DMS53 treated with DMSO at 0.1 percent for 48 hours (cell line): ENCODE measurements around the gene CAPN15.
A peak's percentile ranks its signal among the peaks of the same experiment; 100 is the strongest.

ENCODE experiments used
- DNase-seq: peaks from one replicate; lab custom pipeline; 2025; ENCODE audit not compliant: unreplicated experiment; lab: John Stamatoyannopoulos, UW

The CAPN15 gene

DNA sequence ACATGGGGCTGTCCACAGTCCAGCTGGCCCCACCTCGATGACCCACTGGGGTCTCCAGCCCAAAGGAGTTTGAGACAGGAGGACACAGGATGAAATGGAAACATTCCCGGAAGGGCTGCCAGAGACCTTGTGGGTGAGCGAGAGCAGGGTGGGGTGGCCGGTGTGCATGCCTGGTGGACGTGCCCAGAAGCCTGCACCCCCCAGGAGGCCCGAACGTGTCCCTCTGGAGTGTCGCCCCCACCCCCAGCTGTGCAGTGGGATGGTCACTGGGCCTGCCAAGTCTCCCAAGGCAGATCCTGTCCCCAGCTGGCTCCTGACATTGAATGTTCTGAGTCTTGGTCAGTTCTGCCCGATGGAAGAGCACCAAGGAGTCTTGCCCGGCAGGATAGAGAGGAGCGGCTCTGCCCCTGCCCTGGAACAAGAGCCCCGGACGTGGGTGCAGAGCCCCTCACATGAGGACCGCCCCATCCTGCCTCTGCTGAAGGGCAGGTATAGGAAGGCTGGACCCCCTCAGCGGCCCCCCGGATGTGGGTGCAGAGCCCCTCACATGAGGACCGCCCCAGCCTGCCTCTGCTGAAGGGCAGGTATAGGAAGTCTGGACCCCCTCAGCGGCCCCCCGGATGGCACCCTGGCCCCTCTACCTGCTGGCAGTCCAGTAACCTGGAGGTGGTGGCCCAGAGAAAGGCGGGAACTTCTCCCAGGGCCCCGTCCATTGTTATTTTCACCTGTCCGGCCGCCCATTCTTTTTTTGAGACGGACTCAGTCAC lies 3.1 kb upstream of the CAPN15 start:
- no peak for DNase-seq

- no peak for DNase-seq
Observed at GRCh38 chr16:525123-525519, 2.4 kb upstream of the CAPN15 start.

- DNase-seq: no peak
Observed at GRCh38 chr16:525520-526180, 1.9 kb upstream of the CAPN15 start.

DNA sequence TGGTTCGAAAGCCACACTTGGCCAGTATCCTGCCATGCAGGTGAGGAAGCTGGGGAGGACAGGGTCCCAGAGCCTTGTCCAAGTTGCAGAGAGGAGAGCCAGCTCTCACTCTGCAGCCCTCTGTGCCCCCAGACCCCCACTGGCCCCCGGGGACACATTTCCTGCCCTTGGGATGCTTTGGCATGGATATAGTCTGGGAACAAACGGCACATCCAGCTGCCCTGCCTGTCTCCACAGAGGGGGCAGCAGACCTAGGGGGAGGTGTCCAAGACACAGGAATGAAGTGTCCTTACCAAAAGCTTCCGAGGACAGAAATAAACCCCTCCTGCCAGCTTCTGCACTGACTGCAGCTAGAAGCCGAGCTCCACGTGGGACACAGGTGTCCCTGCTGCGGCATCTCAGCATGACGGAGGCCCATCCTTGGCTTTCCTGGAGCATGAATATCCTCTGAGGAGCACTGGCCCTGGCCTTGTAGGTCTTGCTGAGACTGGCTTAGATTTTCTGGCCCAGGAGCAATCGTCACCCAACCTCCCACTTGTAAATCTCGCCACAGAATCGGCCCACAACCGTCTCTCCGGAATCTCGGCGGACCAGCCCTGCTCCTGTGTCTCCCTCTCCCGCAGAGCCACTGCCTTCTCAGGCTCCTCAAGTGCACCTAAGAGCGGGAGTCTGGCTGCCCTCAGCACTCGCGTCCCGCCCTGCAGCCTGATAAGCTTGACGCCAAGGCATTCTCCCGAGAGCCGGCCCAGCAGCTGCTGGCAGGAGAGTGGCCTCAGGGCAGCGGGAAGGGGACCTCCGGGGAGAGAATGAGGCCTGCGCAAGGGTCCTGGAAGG lies 1.1 kb upstream of the CAPN15 start:
- peak; percentile 20 for DNase-seq

DNA sequence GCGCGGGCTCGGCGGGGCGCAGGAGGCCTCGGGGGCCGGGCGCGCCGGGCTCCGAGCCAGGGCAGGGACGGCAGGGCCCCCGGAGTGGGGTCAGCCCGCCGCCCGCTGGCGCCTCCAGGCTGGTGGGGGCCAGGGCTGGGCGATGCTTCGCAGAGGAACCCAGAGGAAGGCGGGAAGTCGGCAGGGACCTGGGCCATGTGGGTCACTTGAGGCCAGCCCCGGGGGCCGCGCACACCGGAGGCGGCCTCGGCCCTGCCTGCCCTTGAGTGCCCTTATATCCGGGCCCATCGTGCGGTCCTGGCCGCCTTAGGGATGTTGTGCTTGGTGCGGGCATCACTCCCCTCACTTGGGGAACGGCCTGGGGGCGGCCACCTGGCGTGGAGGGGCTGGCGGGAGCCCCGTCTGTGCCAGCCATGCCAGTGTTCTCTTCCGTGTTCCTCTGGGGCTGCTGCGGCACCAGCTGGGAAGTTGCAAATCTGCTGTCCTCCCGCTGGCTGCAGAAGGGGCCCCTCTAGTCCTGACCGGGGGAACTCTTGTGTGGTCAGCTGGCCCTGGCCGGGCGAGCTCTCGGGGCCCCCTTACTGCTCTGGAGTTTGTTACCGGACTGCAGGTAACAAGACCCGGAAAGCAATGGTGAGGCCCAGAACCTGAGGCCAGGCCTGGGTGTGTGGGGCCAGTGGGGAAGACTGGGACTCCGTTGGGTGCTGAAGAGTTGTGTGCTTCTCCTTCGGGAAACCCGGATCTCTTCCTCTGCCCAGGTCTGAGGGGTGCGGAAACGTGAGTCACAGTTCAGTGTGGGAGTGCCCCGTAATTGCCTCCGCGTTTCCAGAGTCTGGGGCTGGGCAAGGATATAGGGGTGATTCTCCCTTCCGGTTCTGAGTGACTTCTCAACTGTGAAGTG lies 849 bp downstream of the CAPN15 start:
- DNase-seq: no peak

- no peak for DNase-seq
Observed at GRCh38 chr16:529012-529575, 1.6 kb downstream of the CAPN15 start.

GRCh38 chr16:530111-530817 lies 2.8 kb downstream of the CAPN15 start:
- DNase-seq: no peak

DNA sequence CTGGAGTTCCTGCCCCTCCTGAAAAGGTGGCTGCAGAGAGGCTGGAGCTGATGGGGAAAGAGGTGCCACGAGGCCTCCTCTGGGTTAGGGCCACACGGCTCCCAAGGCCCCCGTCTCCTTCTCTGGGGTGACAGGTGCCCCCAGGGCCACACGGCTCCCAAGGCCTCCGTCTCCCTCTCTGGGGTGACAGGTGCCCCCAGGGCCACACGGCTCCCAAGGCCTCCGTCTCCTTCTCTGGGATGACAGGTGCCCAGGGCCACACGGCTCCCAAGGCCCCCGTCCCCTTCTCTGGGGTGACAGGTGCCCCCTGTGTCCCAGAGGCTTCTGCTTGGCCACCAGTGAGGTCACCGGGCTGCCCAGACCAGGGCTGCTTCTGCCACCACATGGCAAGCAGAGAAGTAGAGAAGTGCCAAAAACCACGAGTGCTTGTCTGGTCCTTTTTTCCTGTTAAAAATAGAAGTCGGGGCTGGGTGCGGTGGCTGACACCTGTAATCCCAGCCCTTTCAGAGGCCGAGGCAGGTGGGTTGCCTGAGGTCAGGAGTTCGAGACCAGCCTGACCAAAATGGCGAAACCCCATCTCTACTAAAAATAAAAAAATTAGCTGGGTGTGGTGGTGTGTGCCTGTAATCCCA lies 4.1 kb downstream of the CAPN15 start:
- no peak for DNase-seq

- DNase-seq: no peak
Observed at GRCh38 chr16:533391-534123, 6.0 kb downstream of the CAPN15 start.

DNA sequence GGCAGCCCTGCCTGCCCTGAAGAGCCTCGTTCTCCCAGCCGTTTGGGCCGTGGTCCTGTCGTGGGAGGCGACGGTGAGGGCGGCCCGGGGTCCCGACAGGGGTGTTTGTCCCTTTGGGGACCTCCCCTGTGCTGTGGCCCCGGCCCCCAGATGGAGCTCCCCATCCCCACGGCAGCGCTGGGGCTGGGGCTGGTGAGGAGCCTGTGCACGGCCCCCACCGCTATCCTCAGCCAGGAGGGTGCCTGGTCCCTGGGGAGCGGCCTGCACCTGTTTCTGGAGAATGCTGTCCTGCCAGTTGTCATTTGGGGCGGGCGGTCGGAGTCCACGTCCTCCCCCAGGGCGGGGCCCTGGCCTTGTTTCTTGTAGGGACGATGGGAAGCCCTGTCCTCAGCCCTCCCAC lies 6.6 kb downstream of the CAPN15 start:
- no peak for DNase-seq

DNA sequence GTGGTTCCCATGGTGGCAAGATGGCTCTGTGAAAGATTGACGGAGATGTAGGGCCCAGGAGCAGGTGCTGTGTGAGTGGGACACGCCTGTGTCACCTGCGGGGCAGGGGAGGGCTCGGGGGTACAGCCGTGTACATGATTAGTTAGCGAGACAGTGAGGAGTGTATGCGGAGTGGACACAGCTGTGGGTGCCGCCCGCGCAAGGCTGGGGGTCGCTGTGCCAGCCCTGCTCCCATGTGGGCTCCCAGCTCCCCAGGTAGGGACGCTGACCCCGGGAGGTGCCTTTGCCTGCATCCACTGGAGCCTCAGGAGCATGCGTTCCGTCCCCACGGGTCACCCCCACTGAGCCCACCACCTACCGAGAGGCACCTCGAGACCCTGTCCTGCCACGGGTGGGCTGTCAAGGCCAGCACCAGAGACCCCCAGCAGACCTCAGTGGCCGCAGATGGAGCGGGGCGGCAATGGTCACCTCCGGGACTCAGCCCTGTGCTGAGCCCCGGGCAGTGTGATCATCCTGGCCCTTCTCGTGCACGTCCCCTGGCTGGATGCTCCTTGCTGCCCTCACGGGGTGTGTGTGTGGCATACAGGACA lies 7.4 kb downstream of the CAPN15 start:
- no peak for DNase-seq

- no peak for DNase-seq
Observed at GRCh38 chr16:535446-536405, 8.2 kb downstream of the CAPN15 start.

DNA sequence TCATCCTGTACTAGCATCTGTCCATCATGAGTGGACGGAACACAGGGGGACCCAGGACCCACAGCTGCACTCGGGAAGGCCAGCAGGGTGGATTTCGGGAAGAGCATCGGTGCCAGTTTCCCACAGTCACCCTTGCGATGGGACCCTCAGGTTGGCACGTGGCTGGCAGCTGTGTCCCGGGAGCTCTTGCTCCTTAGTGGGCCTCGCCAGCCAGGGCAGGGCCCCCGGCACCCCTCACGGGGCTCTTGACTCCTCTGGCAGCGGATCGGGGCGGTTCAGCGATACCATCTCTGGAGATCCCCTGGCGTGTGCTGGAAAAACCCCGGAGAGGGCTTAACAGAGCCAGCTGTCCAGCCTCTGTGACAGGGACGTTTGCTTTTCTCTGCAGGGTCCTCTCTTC lies 9.2 kb downstream of the CAPN15 start:
- DNase-seq: no peak

GRCh38 chr16:537415-538335 lies 10.2 kb downstream of the CAPN15 start:
- DNase-seq: no peak

- no peak for DNase-seq
Observed at GRCh38 chr16:539901-540530, 12.5 kb downstream of the CAPN15 start.
